Dermis blood vessel endothelial cell (primary cell): ENCODE results near the gene NR2F1-AS1. TPM values are rescaled to one million over a fixed set of nuclear protein-coding genes. Genes with fewer than 3 reads are reported as not detected.

ENCODE experiments used
- DNase-seq: peaks from one replicate; pipeline ENCODE4 v3.0.0; 2010
- total RNA-seq: library from RNA; depleted of rRNA; stranded (reverse); fragments of >200 nt; gene quantifications from 2 replicates; pipeline ENCODE4 v1.2.3, GENCODE V29; 2014

The NR2F1-AS1 gene
- 11.2 and 18.4 TPM in 2 replicates for total RNA-seq

- peak; percentile 61 for DNase-seq
Measured at GRCh38 chr5:93580927-93581445, at the start of gene NR2F1-AS1. NR2F1-AS1 (minus strand) TSS chr5:93581219.

DNA sequence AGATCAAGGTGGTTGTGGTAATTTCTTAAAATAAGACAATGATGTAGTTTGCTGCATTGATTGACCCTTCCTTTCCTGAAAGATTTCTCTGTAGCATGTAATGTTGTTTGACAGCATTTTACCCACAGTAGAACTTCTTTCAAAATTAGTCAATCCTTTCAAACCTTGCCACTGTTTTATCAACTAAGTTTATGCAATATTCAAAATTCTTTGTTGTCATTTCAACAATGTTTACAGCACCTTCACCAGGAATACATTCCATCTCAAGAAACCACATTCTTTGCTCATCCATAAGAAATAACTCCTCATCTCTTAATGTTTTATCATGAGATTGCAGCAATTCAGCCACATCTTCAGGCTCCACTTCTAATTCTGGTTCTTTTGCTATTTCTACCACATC, 45.8 kb upstream of the NR2F1-AS1 start:
- DNase-seq: no peak

DNA sequence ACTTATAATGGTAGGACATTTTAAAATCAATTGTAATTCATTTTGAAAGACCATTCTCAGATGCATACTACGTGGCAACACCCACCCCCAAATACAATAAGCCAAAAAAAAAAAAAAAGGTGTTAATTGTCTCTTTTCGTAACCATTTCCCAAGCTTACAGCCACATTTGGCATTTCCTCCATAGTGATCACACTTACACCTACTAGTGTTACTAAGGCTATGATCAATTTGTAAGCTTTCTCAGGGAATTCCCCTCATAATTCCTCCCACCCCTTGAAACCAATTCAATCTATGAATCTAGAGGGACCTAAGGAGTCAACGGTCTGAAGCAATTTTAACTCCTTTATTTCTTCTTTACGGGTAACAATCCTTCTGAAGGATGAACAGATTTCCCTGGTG, 42.1 kb upstream of the NR2F1-AS1 start:
- DNase-seq: no peak

GRCh38 chr5:93622240-93622885, 41.3 kb upstream of the NR2F1-AS1 start:
- peak; percentile 53 for DNase-seq

DNA sequence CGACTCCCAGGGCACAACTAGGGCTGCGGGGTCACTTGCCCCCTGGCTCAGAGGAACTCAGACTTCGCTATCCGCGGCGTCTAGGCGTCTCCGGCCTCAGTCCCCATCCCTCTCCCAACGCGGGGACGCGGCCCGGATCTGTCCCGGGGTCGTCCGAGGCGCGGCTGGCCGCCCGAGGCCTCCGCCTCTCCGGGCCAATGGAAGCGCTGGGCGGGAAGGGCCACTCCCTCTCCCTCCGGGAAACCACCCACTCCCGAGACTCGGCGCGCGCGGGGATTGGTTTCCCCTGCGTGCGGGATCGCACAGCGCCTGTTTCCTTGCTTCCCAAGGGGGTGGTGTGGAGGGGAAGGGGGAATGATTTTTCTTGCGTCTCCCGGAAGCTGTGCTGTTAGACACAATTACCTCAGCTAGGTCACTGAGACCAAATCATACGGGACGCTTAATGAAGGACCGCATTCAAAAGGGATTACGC, 40.3 kb upstream of the NR2F1-AS1 start:
- peak; percentile 69 for DNase-seq

DNA sequence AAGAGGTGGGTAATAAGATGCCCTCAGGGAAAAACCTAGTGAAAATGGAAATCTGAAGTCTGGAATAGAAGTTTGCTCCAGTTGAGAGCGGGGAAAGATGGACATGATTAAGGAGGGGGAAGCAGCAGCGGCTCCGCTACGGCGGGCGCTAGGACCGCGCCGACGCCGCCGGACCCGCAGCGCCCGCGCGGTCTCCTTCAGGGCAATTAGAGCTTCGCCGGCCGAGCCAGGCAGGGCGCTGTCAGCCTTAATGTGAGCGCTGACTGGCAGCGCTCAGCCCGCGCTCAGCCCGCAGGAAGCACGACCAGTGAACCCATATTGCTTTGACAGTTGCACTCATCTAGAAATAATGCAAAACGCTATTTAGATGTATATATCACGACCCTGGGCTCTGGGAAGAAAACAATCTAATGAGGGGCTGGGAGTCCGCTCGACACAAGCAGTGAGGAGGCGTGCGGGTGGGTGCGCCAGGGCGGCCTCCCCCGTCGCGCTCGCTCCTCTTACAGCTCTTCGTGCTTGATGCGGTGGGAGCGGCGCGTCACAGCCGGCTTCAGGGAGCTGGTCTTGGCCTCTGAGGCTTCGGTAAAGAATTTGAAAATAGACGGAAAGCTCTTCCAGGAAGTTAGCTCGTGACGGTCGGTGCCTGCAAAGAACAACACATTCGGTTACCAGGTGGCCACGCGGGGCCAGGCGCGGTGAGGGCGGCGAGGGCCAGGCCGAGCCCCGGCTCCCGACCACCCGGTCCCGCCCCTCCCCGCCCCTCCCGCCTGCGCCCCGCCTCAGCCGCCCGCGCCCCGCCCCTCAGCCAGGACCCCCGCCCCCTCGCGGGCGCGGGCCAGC, 39.7 kb upstream of the NR2F1-AS1 start:
- peak; percentile 76 for DNase-seq

- DNase-seq: no peak
Measured at GRCh38 chr5:93616538-93617174, 35.6 kb upstream of the NR2F1-AS1 start.

DNA sequence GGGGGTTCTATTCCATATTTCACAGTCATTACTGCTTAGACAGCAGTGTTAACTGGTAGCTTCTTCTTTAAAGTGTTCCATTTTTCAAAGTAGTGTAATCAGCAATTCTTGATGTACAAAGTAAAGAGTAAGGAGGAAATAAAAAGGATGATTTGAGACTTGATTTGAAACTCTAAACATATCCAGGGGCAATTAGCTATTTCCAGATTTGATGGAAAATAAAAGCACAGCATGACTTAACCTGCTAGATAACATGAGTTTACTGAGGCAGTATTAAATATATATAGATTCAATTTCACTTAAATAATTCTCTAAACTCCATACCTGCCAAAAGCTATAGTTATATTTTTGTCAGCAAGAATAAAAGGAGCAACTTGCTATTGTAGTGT, 31.8 kb upstream of the NR2F1-AS1 start:
- no peak for DNase-seq

DNA sequence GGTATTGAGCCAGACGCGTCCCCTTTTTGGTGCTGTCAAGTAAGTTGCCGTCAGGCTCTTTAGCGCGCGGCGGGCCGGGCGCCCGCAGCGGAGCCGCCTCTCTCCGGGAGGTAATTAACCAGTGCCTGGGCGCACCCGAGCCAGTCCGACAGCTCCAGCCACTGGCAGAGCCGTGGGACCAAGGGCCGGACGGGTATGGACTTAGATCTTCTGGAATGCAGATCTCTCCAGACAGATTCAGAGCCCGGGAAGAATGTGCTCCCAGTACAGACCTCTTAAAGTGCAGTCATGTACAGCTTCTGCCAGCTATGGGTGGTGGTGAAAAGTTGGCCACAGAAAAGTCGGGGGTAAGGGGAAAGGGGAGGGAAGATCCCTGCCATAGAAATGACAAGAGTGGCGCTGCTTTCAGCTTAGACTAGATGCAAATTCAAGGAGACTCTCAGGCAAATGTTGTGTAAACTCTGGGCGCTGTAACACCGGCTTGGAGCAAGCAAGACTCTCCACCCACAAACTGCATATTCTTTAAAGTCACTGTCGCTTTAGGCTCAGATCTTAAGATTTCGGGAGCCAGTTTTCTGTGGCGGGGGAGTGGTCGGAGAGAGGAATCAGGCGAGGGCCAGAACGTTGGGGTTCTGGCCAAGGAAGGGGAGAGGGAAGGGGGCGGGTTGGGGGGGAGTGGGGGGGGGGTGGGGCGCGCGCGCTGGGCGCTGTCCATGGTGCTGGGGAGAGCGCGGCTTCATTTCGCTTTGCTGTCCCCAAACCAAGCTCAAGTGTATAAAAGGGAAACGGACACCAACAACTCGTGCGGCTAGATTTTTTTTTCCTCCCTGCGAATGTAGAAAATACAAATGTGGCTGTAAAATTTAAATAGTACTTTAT, 31.2 kb upstream of the NR2F1-AS1 start:
- peak; percentile 38 for DNase-seq

GRCh38 chr5:93611273-93611975, 30.4 kb upstream of the NR2F1-AS1 start:
- DNase-seq: no peak

DNA sequence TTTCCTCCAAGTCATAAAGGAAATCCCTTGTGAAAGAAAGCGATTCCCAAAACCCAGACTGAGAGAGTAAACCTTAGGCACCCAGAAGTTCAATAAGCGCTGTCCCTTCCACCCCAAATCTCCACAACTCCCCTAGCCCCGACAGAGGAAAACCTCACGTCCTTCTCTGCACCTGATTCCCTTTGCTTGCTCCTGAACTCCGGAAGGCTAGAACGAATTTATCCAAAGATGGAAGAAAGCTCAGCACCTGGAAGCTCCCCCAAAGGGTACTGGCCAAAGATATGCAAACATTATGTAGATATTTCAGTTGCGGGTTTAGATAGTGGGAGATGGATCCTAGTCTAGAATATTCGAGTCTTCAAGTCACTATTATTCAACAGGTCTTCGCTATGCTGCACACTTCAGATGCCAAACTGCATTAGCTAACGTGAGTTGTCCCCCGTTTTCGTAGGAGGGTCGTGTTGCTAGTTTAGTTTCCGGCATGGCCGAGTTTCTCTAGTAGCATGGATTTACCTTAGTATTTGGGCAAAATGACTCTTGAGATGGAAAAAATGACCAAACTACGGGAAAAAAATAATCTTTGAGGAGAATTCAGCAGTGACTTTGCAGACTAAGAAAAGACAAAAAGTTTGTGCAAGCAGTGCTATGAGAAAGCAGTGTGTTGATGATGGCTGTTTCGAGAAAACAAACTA, 29.7 kb upstream of the NR2F1-AS1 start:
- DNase-seq: no peak

- no peak for DNase-seq
Measured at GRCh38 chr5:93609762-93610161, 28.7 kb upstream of the NR2F1-AS1 start.

- DNase-seq: no peak
Measured at GRCh38 chr5:93608855-93609254, 27.8 kb upstream of the NR2F1-AS1 start.

- DNase-seq: peak; percentile 76
Measured at GRCh38 chr5:93607367-93608258, 26.6 kb upstream of the NR2F1-AS1 start.

GRCh38 chr5:93606382-93606752, 25.3 kb upstream of the NR2F1-AS1 start:
- no peak for DNase-seq

DNA sequence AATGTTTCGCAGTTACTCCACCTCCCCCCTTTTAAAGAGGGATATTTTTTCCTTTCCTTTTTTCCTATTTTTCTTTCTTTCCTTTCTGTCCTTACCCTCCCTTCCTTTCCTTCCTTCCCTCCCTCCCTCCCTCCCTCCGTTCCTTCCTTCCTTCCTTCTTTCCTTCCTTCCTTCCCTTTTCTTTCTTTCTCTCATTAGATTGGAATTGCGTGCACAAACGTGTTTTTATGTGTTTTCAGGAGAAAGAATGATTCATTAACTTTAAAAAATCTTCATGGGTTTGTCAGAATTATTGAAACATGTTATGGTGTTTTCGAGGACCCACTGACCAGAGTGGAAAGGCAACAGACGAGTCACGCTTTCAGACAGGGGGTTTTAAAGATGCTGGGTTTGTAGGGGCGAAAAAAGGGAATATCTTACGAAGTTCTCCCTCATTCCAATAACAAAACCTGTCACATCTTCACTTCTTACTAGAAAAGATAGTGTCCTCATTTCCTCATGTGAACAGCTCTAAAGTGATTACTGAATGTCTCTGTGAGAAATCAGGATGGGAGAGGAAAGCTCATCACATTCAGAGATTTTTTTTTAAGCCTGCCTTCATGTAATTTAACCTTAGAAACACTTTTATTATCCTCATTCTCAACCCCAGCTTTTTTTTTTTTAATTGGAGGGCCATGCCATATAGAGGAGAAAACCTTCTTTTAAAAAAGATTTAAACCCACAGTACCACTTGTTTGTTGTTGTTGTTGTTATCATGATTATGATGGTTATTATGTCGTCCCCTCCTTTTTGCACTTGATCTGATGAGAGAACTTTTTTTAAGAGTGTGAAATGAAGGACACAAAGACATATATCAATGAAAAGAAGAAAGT, 23.9 kb upstream of the NR2F1-AS1 start:
- no peak for DNase-seq

DNA sequence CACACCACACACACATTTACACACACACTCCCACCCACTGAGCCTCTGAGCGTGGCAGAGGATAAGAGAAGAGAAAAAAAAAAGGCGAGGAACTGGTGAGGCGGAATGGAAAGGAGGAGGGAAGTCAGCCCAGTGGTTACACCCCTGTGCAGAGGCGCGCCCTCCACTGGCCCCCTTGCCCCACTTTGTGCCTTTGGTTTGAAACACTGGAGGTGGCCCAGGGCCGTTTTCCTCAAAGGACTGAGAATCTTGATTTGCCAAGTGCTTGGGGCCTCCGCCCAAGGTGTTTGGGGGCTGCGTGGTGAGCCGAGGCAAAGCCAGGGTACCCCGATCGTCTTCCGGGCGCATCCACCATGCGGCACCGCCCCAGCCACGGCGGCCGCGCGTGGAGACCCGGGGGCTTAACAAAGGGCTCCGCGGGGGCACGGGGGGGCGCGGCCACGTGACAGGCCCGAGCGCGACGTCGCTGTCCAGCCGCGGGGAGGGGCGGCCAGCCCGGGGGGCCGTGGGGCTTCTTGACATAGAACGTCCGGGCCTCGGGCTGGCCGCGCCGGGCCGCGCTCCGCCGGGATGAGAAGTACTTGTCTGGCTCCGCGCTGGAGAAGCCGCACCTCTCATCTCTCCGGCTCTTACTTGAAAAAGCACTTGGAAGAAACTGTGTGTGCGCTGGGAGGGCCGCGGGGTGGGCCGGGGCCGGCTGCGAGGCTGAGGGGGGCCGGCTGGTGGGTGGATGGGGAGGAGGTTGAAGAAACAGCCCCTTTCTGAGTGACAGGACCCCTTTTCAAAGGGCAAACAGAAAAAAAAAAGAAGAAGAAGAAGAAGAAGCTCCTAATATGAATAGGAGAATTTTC, 23.0 kb upstream of the NR2F1-AS1 start:
- peak; percentile 46 for DNase-seq
